HCT116 (cell line): ENCODE measurements around the gene PDP2. TPM values are rescaled to one million over a fixed set of nuclear protein-coding genes. Genes with fewer than 3 reads are reported as not detected.

Experiments
- ATAC-seq: fragments of 200-7000 bp; cut with Tn5 transposase; 2 replicates; pipeline ENCODE4 v1.9.1; 2020; ENCODE audit warnings: mild to moderate bottlenecking, moderate library complexity
- BruUV-seq: library from RNA; stranded (reverse); fragments of 400-500 nt; replicated peaks from 2 replicates; lab custom pipeline; 2021; lab: Mats Ljungman, UMichigan
- CTCF ChIA-PET: fragments of 300-600 bp; sonication (Branson Sonifier 250); formaldehyde crosslinking; loops from one replicate; lab custom pipeline; 2021; ENCODE audit warnings: antibody characterized with exemption; lab: Charles Lee
- POLR2A ChIA-PET: fragments of 300-600, 350-600 bp; sonication (Branson Sonifier 250); formaldehyde crosslinking; loops from one replicate; lab custom pipeline; 2021; ENCODE audit warnings: antibody characterized with exemption; lab: Charles Lee
- RAD21 ChIA-PET, 2 experiments: fragments of 300-600 bp; sonication (Branson Sonifier 250); formaldehyde crosslinking; loops; one replicate each; lab custom pipeline; 2023; ENCODE audit warnings: low total read pairs in 2 of 2; ENCODE audit not compliant: uncharacterized antibody in 2 of 2, unreplicated experiment in 2 of 2, low non-redundant PET in 1 of 2; lab: Charles Lee
- DNase-seq: peaks from one replicate; pipeline ENCODE4 v3.0.0-alpha.2; 2010; ENCODE audit warnings: low read depth, low spot score
- H2AFZ ChIP-seq: fragments of 200-600 bp; shearing (Covaris generic), sonication (generic); 2 replicates; pipeline ENCODE4 v1.6.1; 2017; ENCODE audit warnings: low read depth, mixed run types, mixed read lengths, antibody characterized with exemption, low read length; ENCODE audit not compliant: poor library complexity, severe bottlenecking
- H3K27ac ChIP-seq: 2 replicates; pipeline ENCODE4 v1.5.1; 2012; ENCODE audit warnings: low read depth, low read length
- H3K27me3 ChIP-seq: fragments of 200-600 bp; sonication (generic); 2 replicates; pipeline ENCODE4 v1.6.1; 2016; ENCODE audit warnings: mixed run types, low read length, mixed read lengths; ENCODE audit not compliant: insufficient read depth
- H3K36me3 ChIP-seq, 2 experiments: fragments of 200-500 bp in 1 of 2; fragments of 200-600 bp in 1 of 2; sonication (Bioruptor generic) in 1 of 2; sonication (generic) in 1 of 2; 2 replicates each; pipeline versions ENCODE4 v1.5.1 to v1.6.1; 2014 to 2016; ENCODE audit warnings: low read length in 2 of 2, inconsistent platforms in 1 of 2, mixed read lengths in 1 of 2, mixed run types in 1 of 2; ENCODE audit not compliant: insufficient read depth in 2 of 2, control insufficient read depth in 1 of 2
- H3K4me1 ChIP-seq, 2 experiments: fragments of 200-600 bp in 1 of 2; sonication (generic) in 1 of 2; 2 replicates each; pipeline versions ENCODE4 v1.5.1 to v1.6.1; 2012 to 2017; ENCODE audit warnings: low read length in 2 of 2, inconsistent platforms in 1 of 2, mild to moderate bottlenecking in 1 of 2, mixed read lengths in 1 of 2, mixed run types in 1 of 2, moderate library complexity in 1 of 2; ENCODE audit not compliant: insufficient read depth in 2 of 2, control insufficient read depth in 1 of 2
- H3K4me2 ChIP-seq: fragments of 200-600 bp; sonication (generic); 2 replicates; pipeline ENCODE4 v1.6.1; 2017; ENCODE audit warnings: mixed run types, low read length, mixed read lengths
- H3K4me3 ChIP-seq, 2 experiments: fragments of 200-600 bp in 1 of 2; sonication (generic) in 1 of 2; replicated peaks in 1 of 2; 2 replicates each; pipeline ENCODE4 v1.5.1; 2011 to 2016; ENCODE audit warnings: low read length in 2 of 2, control low read depth in 1 of 2, low read depth in 1 of 2, mild to moderate bottlenecking in 1 of 2, mixed read lengths in 1 of 2, mixed run types in 1 of 2
- H3K79me2 ChIP-seq: fragments of 200-600 bp; sonication (generic); 2 replicates; pipeline ENCODE4 v1.6.1; 2017; ENCODE audit warnings: mild to moderate bottlenecking, mixed run types, low read length, moderate library complexity, mixed read lengths; ENCODE audit not compliant: insufficient read depth
- H3K9ac ChIP-seq: fragments of 200-600 bp; sonication (generic); 2 replicates; pipeline ENCODE4 v1.6.1; 2016; ENCODE audit warnings: low read length, mixed read lengths
- H3K9me2 ChIP-seq: fragments of 200-600 bp; sonication (generic), shearing (Covaris generic); 2 replicates; pipeline ENCODE4 v1.6.1; 2017; ENCODE audit warnings: mixed run types, mild to moderate bottlenecking, moderate library complexity; ENCODE audit not compliant: insufficient read depth
- H3K9me3 ChIP-seq, 2 experiments: fragments of 200-500 bp in 1 of 2; fragments of 200-600 bp in 1 of 2; sonication (Bioruptor generic) in 1 of 2; sonication (generic) in 1 of 2; 2 replicates each; pipeline ENCODE4 v1.6.1; 2014 to 2017; ENCODE audit warnings: low read length in 2 of 2, mixed read lengths in 2 of 2, inconsistent platforms in 1 of 2, low read depth in 1 of 2, mild to moderate bottlenecking in 1 of 2, mixed run types in 1 of 2, moderate library complexity in 1 of 2; ENCODE audit not compliant: control insufficient read depth in 1 of 2, insufficient read depth in 1 of 2
- H4K20me1 ChIP-seq: fragments of 200-600 bp; sonication (generic), shearing (Covaris generic); 2 replicates; pipeline ENCODE4 v1.6.1; 2017; ENCODE audit warnings: mixed run types, mild to moderate bottlenecking, moderate library complexity; ENCODE audit not compliant: insufficient read depth
- MAX ChIP-seq: IDR thresholded peaks from 2 replicates; pipeline ENCODE4 v1.6.1; 2012
- ZFX ChIP-seq: fragments of 450-650 bp; IDR thresholded peaks from 2 replicates; pipeline ENCODE4 v1.6.1; 2017
- intact Hi-C: fragments of 100-400 bp; cut with micrococcal nuclease; formaldehyde crosslinking; loops from 2 replicates; pipeline ENCODE4 v1.10.0; 2022
- total RNA-seq: library from RNA; stranded (reverse); gene quantifications from one replicate; pipeline ENCODE4 v1.2.1, GENCODE V29; 2021; ENCODE audit not compliant: unreplicated experiment

PDP2 gene
- total RNA-seq, 1 experiment from 2014 or later, result 19.9 TPM

- Histone ChIP-seq H3K4me2 (peak overlapping the region; percentile 98), H3K36me3 (peaks cover 12 to 19% of the 10 kb centered on the region in 2 experiments; a peak in 3 of 4 replicates), H3K27ac (peak overlapping the region; percentile 82), H3K27me3 (no peaks in the 10 kb centered on the region), H3K4me1 (peaks cover 10 to 15% of the 10 kb centered on the region in 2 experiments), H2AFZ (no peak overlapping the region), H3K9me3 (no peaks in the 10 kb centered on the region), H3K4me3 (peak overlapping the region; percentile 87 to 95), H3K79me2 (peaks cover 23% of the 10 kb centered on the region; the same call in 1 of the 2 replicates), H4K20me1 (no peaks in the 10 kb centered on the region), H3K9me2 (no peaks in the 10 kb centered on the region), H3K9ac (peak overlapping the region; percentile 81)
- intact Hi-C loops, result no loop called here
- CTCF ChIA-PET, result interaction anchor here (0.9 to 2.1 kb wide), 9 partner anchors 11 to 274 kb away, joined by 3 to 20 read pairs (median 6); partner anchors contain the start of genes CES3 and NAE1
- TF ChIP-seq MAX (no peak), ZFX (peak; percentile 47)
- RAD21 ChIA-PET, result interaction anchor here (0.6 kb wide), 3 partner anchors 9 to 83 kb away, joined by 4 to 6 read pairs (median 5); no protein-coding TSS in a partner anchor
- BruUV-seq, result no TSS peak
- ATAC-seq, result peak; percentile 24
- no peak for DNase-seq
- POLR2A ChIA-PET, result interaction anchor here (0.8 to 1.2 kb wide), 4 partner anchors 8 to 474 kb away, joined by 3 read pairs; no protein-coding TSS in a partner anchor
Measured at GRCh38 chr16:66881014-66881417, 701 bp downstream of the PDP2 start.

GRCh38 chr16:66881560-66881959 is 1.2 kb downstream of the PDP2 start:
- peak overlapping the region; percentile 81 for H3K9ac ChIP-seq
- H3K4me1 ChIP-seq, result peaks cover 10 to 15% of the 10 kb centered on the region in 2 experiments
- ChIA-PET POLR2A (interaction anchor here (0.8 kb wide), 1 partner anchor 9 kb away, joined by 3 read pairs; no protein-coding TSS in a partner anchor), RAD21 (no interaction called here), CTCF (interaction anchor here (0.9 to 2.1 kb wide), 6 partner anchors 11 to 141 kb away, joined by 3 to 20 read pairs (median 8); partner anchors contain the start of gene NAE1)
- H4K20me1 ChIP-seq, result no peaks in the 10 kb centered on the region
- H3K79me2 ChIP-seq, result peaks cover 23% of the 10 kb centered on the region; the same call in 1 of the 2 replicates
- peak overlapping the region; percentile 87 to 95 for H3K4me3 ChIP-seq
- DNase-seq (no peak), ATAC-seq (no peak)
- H3K9me3 ChIP-seq, result no peaks in the 10 kb centered on the region
- peak overlapping the region; percentile 98 for H3K4me2 ChIP-seq
- intact Hi-C loops, result no loop called here
- H3K36me3 ChIP-seq, result peaks cover 12 to 21% of the 10 kb centered on the region in 2 experiments; a peak in 3 of 4 replicates
- H3K9me2 ChIP-seq, result no peaks in the 10 kb centered on the region
- H3K27ac ChIP-seq, result no peak overlapping the region
- H3K27me3 ChIP-seq, result no peaks in the 10 kb centered on the region
- no peak overlapping the region for H2AFZ ChIP-seq
- TF ChIP-seq MAX, result no peak
- no TSS peak for BruUV-seq
